GM12878 (cell line): ENCODE measurements around the gene CYTH3.

Experiments used
- CHD4 ChIP-seq: fragments of 200-600 bp; sonication (generic); IDR thresholded peaks from 2 replicates; pipeline ENCODE4 v1.6.1; 2016; ENCODE audit warnings: mild to moderate bottlenecking
- HDAC6 ChIP-seq: fragments of 200-600 bp; sonication (generic); IDR thresholded peaks from one replicate; pipeline ENCODE4 v1.8.0; 2017; ENCODE audit warnings: antibody characterized with exemption; ENCODE audit not compliant: unreplicated experiment
- POLR2A ChIP-seq: IDR thresholded peaks from 2 replicates; pipeline ENCODE4 v1.6.1; 2011; ENCODE audit warnings: low read depth, mild to moderate bottlenecking, low read length
- RFX5 ChIP-seq: IDR thresholded peaks from 2 replicates; pipeline ENCODE4 v1.6.1; 2011; ENCODE audit warnings: low read depth, low read length, improper control_type of control experiment
- ZNF217 ChIP-seq: fragments of 450-650 bp; IDR thresholded peaks from 2 replicates; pipeline ENCODE4 v1.6.1; 2017; ENCODE audit warnings: antibody characterized with exemption, mild to moderate bottlenecking

DNA sequence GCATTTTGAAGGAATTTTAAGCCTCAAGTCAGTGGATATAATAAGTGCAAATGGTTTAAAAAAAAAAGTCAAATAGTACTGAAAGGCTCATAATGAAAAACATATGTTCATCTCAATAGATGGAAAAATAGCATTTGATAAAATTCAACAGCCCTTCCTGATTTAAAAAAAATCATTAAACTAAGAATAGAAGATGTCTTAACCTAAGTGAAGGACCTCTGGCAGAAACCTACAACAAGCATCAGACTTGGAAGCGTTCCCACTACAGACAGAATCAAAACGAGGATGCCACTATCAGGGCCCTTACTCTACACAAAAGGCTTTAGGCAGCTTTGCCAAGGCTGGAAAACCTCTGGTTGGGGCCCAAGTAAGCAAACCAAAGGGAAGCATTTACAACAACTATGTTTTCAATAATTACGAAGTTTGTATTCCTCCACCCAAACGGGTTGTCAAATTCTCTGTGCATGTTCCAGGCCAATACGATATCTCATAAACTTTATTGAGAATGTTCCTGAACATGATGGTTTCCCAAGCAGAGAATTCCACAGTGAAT, 45.1 kb downstream of the CYTH3 start:
- TF ChIP-seq RFX5 (no peak), ZNF217 (no peak), CHD4 (no peak), POLR2A (no peak), HDAC6 (no peak)
